H1 (cell line): ENCODE results near the gene SIM2. TPM values are rescaled to one million over a fixed set of nuclear protein-coding genes. Genes with fewer than 3 reads are reported as not detected.
A peak's percentile ranks its signal among the peaks of the same experiment; 100 is the strongest.

ENCODE experiments used
- SUZ12 ChIP-seq: fragments of 200-600 bp; sonication (generic); IDR thresholded peaks from 2 replicates; pipeline ENCODE4 v1.6.1; 2012; ENCODE audit warnings: mild to moderate bottlenecking, inconsistent platforms, low read length, moderate library complexity, mixed read lengths
- polyA plus RNA-seq, 7 experiments: library from polyadenylated mRNA; depleted of rRNA in 3 of 7; stranded (reverse) in 5 of 7; unstranded in 2 of 7; fragments of >200 nt in 5 of 7; fragments of 200-250 nt in 2 of 7; gene quantifications; 1 replicate in 5 of 7; 2 replicates in 1 of 7; 4 replicates in 1 of 7; pipeline versions ENCODE4 v1.2.1 to v1.2.3, GENCODE V29; 2011 to 2013; ENCODE audit warnings: missing spikeins in 2 of 7, mixed read lengths in 2 of 7
- total RNA-seq: library from RNA; stranded (reverse); fragmentation: NEBNext Ultra II Directional; extraction: Animal tissue kit (Norgen Biotek cat#: 25700); gene quantifications from 2 replicates; pipeline ENCODE4 v1.2.1, GENCODE V29; 2021
- TF ChIP-seq, protein P1 (sequence below): IDR thresholded peaks from 2 replicates; pipeline ENCODE4 v1.6.1; 2011; ENCODE audit warnings: low read length, improper control_type of control experiment

Gene SIM2
- total and polyA plus RNA-seq, 2 of the 8 experiments (the other 6 are each of a cell fraction or from before 2014, with no cell fraction given) = 0.05 to 0.26 TPM

DNA sequence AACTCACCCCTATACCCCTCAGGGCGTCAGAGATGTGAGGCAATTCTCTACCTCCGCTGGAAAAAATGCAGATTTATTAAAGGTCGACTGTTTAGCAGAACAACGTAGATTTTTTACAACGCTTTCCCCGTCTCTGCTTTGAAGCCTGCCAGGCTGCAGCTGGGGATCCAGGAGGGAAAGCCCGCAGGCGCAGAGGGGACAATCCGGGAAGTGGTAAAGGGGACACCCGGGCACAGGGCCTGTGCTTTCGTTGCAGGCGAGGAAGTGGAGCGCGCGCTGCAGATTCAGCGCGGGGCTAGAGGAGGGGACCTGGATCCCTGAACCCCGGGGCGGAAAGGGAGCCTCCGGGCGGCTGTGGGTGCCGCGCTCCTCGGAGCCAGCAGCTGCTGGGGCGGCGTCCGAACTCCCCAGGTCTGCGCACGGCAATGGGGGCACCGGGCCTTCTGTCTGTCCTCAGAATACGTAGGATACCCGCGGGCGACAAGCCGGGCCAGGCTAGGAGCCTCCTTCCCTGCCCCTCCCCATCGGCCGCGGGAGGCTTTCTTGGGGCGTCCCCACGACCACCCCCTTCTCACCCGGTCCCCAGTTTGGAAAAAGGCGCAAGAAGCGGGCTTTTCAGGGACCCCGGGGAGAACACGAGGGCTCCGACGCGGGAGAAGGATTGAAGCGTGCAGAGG is 5.5 kb downstream of the SIM2 start (continued):
- peak; percentile 90 for TF ChIP-seq SUZ12
- TF ChIP-seq, protein P1, sequence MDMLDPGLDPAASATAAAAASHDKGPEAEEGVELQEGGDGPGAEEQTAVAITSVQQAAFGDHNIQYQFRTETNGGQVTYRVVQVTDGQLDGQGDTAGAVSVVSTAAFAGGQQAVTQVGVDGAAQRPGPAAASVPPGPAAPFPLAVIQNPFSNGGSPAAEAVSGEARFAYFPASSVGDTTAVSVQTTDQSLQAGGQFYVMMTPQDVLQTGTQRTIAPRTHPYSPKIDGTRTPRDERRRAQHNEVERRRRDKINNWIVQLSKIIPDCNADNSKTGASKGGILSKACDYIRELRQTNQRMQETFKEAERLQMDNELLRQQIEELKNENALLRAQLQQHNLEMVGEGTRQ = no peak
